ENCODE data around the gene PCCB. TPM values are rescaled to one million over a fixed set of nuclear protein-coding genes. Genes with fewer than 3 reads are reported as not detected.

The PCCB gene
- total and polyA plus RNA-seq, 8 donors: 4.7 to 45.0 (median 21.8) TPM

DNA sequence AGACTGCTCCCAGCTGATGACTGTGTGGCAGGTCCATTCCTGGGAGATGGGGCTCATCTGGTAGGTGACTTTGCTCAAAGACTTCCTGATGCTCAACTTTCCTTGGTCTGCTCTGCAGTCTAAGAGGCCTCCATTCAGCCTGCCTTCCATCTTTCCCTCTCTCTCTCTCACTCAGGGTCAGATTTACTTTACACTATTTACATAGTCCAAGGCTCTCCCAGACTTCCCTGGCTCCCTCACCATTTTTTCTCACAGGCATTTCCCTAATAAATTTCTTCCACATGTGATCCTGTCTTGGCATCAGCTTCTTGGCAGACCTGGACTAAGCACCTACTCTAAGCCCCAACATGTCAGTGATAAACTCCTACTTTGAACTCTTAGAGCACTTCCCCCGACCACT, 13.0 kb upstream of the PCCB start:
- no peaks in the 10 kb centered on the region for H3K36me3 ChIP-seq
- no peak overlapping the region for H3K27ac ChIP-seq
- intact Hi-C loops (cut with DNase I; ENCODE audit: low total_unique reads): no loop called here
- H3K9me3 ChIP-seq: no peaks in the 10 kb centered on the region
- TF ChIP-seq, protein P1, sequence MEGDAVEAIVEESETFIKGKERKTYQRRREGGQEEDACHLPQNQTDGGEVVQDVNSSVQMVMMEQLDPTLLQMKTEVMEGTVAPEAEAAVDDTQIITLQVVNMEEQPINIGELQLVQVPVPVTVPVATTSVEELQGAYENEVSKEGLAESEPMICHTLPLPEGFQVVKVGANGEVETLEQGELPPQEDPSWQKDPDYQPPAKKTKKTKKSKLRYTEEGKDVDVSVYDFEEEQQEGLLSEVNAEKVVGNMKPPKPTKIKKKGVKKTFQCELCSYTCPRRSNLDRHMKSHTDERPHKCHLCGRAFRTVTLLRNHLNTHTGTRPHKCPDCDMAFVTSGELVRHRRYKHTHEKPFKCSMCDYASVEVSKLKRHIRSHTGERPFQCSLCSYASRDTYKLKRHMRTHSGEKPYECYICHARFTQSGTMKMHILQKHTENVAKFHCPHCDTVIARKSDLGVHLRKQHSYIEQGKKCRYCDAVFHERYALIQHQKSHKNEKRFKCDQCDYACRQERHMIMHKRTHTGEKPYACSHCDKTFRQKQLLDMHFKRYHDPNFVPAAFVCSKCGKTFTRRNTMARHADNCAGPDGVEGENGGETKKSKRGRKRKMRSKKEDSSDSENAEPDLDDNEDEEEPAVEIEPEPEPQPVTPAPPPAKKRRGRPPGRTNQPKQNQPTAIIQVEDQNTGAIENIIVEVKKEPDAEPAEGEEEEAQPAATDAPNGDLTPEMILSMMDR (IDR thresholded peaks at IDR 0.05): no peak
- no peak for TF ChIP-seq POLR2AphosphoS5 (IDR thresholded peaks at IDR 0.05)
- no peak for TF ChIP-seq POLR2A (IDR thresholded peaks at IDR 0.05)
- no peak for TF ChIP-seq EP300 (IDR thresholded peaks at IDR 0.05)
- H3K4me3 ChIP-seq: no peak overlapping the region
- H3K4me1 ChIP-seq: peaks cover 0 to 8% (median 0%) of the 10 kb centered on the region in 4 donors
- H3K27me3 ChIP-seq: no peaks in the 10 kb centered on the region
- DNase-seq: peak in 1 of 2 donors; percentile 40
- 28 to 64% (median 32%) methylated on average over 1 of the region's 1 CpG for WGBS, 5 donors

DNA sequence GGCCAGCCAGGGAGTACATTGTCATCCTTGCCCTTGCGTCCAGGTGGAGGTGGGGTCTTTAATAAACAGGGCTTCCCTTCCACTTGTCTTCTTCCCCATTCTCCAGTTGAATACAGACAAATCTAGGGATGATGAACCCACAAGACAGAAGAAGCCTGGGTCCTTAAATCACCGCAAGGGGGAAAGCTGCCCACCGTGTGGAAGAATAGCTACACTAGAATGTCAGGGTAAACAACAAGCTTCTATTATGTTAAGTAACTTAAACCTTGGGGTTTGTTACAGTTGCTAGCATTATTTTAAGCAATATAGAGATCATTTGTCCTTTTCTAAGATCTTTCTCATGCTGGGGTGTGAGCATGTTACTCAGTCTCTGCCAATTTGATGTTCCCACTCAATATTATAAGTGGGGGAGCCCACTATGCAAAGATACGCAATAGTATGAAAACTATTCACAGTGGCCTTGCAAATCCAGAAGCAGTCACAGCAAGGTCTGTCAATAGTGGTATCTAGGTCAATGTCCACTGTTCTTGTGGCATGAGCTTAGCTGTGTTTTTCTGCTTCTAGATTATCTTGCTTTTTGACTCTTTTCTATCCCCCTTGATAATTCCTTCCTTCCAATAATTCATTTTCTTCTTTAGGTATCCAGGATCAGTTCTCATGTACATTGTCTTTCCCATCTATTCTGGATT, 12.0 kb upstream of the PCCB start:
- Histone ChIP-seq H3K36me3 (no peaks in the 10 kb centered on the region), H3K4me3 (no peak overlapping the region), H3K27me3 (no peaks in the 10 kb centered on the region), H3K4me1 (peaks cover 0 to 8% (median 0%) of the 10 kb centered on the region in 4 donors), H3K27ac (no peak overlapping the region), H3K9me3 (no peaks in the 10 kb centered on the region)
- TF ChIP-seq POLR2A (IDR thresholded peaks at IDR 0.05) (no peak), EP300 (IDR thresholded peaks at IDR 0.05) (no peak), POLR2AphosphoS5 (IDR thresholded peaks at IDR 0.05) (no peak)
- TF ChIP-seq, protein P1 (IDR thresholded peaks at IDR 0.05): no peak
- WGBS, 5 donors: 77 to 97% (median 89%) methylated on average over 4 of the region's 4 CpGs
- intact Hi-C loops (cut with DNase I; ENCODE audit: low total_unique reads): no loop called here
- no peak for DNase-seq

DNA sequence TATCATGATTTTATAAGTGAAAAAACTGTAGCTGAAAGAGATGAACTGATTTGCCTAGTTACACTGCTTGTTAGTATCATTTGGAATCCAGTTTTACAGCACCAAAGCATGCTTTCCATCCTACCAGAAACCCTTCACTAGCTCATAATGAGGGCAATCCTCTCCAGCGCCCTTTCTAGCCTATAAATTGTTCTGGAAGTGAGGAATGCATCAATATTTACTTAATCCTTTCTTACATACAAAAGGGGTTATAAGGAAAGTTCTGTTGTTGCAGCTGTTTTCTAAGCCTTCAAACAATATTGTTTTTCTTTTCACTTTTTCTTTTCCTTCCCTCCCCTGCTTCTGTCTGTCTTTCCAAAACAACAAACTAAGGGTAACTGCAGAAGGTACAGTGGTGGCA, 11.0 kb upstream of the PCCB start:
- H3K36me3 ChIP-seq: no peaks in the 10 kb centered on the region
- H3K4me1 ChIP-seq: peaks cover 0 to 8% (median 0%) of the 10 kb centered on the region in 4 donors
- no peaks in the 10 kb centered on the region for H3K9me3 ChIP-seq
- intact Hi-C loops (cut with DNase I; ENCODE audit: low total_unique reads): no loop called here
- no peak overlapping the region for H3K27ac ChIP-seq
- H3K4me3 ChIP-seq: no peak overlapping the region
- DNase-seq: no peak
- no peak for TF ChIP-seq POLR2A (IDR thresholded peaks at IDR 0.05)
- TF ChIP-seq EP300 (IDR thresholded peaks at IDR 0.05): no peak
- TF ChIP-seq, protein P1 (IDR thresholded peaks at IDR 0.05): no peak
- TF ChIP-seq POLR2AphosphoS5 (IDR thresholded peaks at IDR 0.05): no peak
- WGBS, 5 donors: 0 to 22% (median 16%) methylated on average over 1 of the region's 1 CpG
- H3K27me3 ChIP-seq: no peaks in the 10 kb centered on the region

DNA sequence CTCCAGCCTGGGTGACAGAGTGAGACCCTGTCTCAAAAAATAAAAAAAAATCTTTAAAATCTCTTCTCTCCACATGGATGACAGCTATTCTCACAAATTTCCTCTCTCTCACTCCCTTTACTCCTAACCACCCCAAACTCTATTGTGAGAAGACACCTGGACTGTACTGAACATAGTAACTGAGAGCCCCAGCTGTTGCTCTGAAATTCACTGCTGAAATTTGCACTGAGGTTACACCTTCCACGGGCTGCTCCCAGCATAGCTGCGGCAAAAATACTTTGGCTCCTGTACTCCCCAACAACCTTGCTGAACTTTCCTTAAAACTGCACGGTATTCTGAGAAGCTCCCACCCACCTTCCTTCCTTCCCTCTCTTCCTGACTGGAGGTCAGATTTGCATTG, 4.4 kb upstream of the PCCB start:
- Histone ChIP-seq H3K4me3 (no peak overlapping the region), H3K27ac (no peak overlapping the region), H3K4me1 (peaks cover under 1 to 6% (median 5%) of the 10 kb centered on the region in 4 donors), H3K36me3 (no peaks in the 10 kb centered on the region), H3K27me3 (no peaks in the 10 kb centered on the region), H3K9me3 (no peaks in the 10 kb centered on the region)
- no peak for DNase-seq
- 64 to 72% (median 70%) methylated on average over 3 of the region's 3 CpGs for WGBS, 5 donors
- intact Hi-C loops (cut with DNase I; ENCODE audit: low total_unique reads): no loop called here
- TF ChIP-seq, protein P1 (IDR thresholded peaks at IDR 0.05): no peak
- TF ChIP-seq EP300 (IDR thresholded peaks at IDR 0.05): no peak
- TF ChIP-seq POLR2AphosphoS5 (IDR thresholded peaks at IDR 0.05): no peak
- no peak for TF ChIP-seq POLR2A (IDR thresholded peaks at IDR 0.05)

Data from stomach (tissue), 9 donors.